ENCODE measurements around the gene GRK5.

Gene GRK5

GRCh38 chr10:119297207-119297968, 90.0 kb downstream of the GRK5 start:
- H3K4me1 ChIP-seq (ENCODE audit: control insufficient read depth, insufficient read depth, low read length): no peaks in the 10 kb centered on the region
- H3K9me3 ChIP-seq (ENCODE audit: control insufficient read depth, insufficient read depth, low read length): no peaks in the 10 kb centered on the region
- no peak overlapping the region for H3K4me3 ChIP-seq (ENCODE audit: low read depth, low read length)
- no peak overlapping the region for H3K9ac ChIP-seq (ENCODE audit: low read depth, low read length)
- H3K27me3 ChIP-seq (ENCODE audit: control insufficient read depth, insufficient read depth, low read length): no peaks in the 10 kb centered on the region
- no peaks in the 10 kb centered on the region for H3K36me3 ChIP-seq (ENCODE audit: control insufficient read depth, insufficient read depth, low read length)

GRCh38 chr10:119298810-119299209, 91.4 kb downstream of the GRK5 start:
- H3K36me3 ChIP-seq (ENCODE audit: control insufficient read depth, insufficient read depth, low read length): no peaks in the 10 kb centered on the region
- H3K4me1 ChIP-seq (ENCODE audit: control insufficient read depth, insufficient read depth, low read length): no peaks in the 10 kb centered on the region
- no peaks in the 10 kb centered on the region for H3K9me3 ChIP-seq (ENCODE audit: control insufficient read depth, insufficient read depth, low read length)
- H3K4me3 ChIP-seq (ENCODE audit: low read depth, low read length): no peak overlapping the region
- no peaks in the 10 kb centered on the region for H3K27me3 ChIP-seq (ENCODE audit: control insufficient read depth, insufficient read depth, low read length)
- H3K9ac ChIP-seq (ENCODE audit: low read depth, low read length): no peak overlapping the region

GRCh38 chr10:119299531-119299930, 92.2 kb downstream of the GRK5 start:
- no peak overlapping the region for H3K4me3 ChIP-seq (ENCODE audit: low read depth, low read length)
- H3K4me1 ChIP-seq (ENCODE audit: control insufficient read depth, insufficient read depth, low read length): no peaks in the 10 kb centered on the region
- no peak overlapping the region for H3K9ac ChIP-seq (ENCODE audit: low read depth, low read length)
- H3K27me3 ChIP-seq (ENCODE audit: control insufficient read depth, insufficient read depth, low read length): no peaks in the 10 kb centered on the region
- H3K36me3 ChIP-seq (ENCODE audit: control insufficient read depth, insufficient read depth, low read length): no peaks in the 10 kb centered on the region
- H3K9me3 ChIP-seq (ENCODE audit: control insufficient read depth, insufficient read depth, low read length): no peaks in the 10 kb centered on the region

GRCh38 chr10:119301397-119301796, 94.0 kb downstream of the GRK5 start:
- H3K27me3 ChIP-seq (ENCODE audit: control insufficient read depth, insufficient read depth, low read length): no peaks in the 10 kb centered on the region
- H3K9ac ChIP-seq (ENCODE audit: low read depth, low read length): no peak overlapping the region
- no peaks in the 10 kb centered on the region for H3K9me3 ChIP-seq (ENCODE audit: control insufficient read depth, insufficient read depth, low read length)
- no peaks in the 10 kb centered on the region for H3K4me1 ChIP-seq (ENCODE audit: control insufficient read depth, insufficient read depth, low read length)
- no peaks in the 10 kb centered on the region for H3K36me3 ChIP-seq (ENCODE audit: control insufficient read depth, insufficient read depth, low read length)
- no peak overlapping the region for H3K4me3 ChIP-seq (ENCODE audit: low read depth, low read length)

GRCh38 chr10:119302172-119302571, 94.8 kb downstream of the GRK5 start:
- H3K9ac ChIP-seq (ENCODE audit: low read depth, low read length): no peak overlapping the region
- no peaks in the 10 kb centered on the region for H3K4me1 ChIP-seq (ENCODE audit: control insufficient read depth, insufficient read depth, low read length)
- H3K9me3 ChIP-seq (ENCODE audit: control insufficient read depth, insufficient read depth, low read length): no peaks in the 10 kb centered on the region
- no peaks in the 10 kb centered on the region for H3K27me3 ChIP-seq (ENCODE audit: control insufficient read depth, insufficient read depth, low read length)
- H3K4me3 ChIP-seq (ENCODE audit: low read depth, low read length): no peak overlapping the region
- no peaks in the 10 kb centered on the region for H3K36me3 ChIP-seq (ENCODE audit: control insufficient read depth, insufficient read depth, low read length)

- Histone ChIP-seq H3K9me3 (ENCODE audit: control insufficient read depth, insufficient read depth, low read length) (no peaks in the 10 kb centered on the region), H3K4me1 (ENCODE audit: control insufficient read depth, insufficient read depth, low read length) (no peaks in the 10 kb centered on the region), H3K27me3 (ENCODE audit: control insufficient read depth, insufficient read depth, low read length) (no peaks in the 10 kb centered on the region), H3K4me3 (ENCODE audit: low read depth, low read length) (no peak overlapping the region), H3K9ac (ENCODE audit: low read depth, low read length) (no peak overlapping the region), H3K36me3 (ENCODE audit: control insufficient read depth, insufficient read depth, low read length) (no peaks in the 10 kb centered on the region)
These were observed 95.4 kb downstream of the GRK5 start for GRCh38 chr10:119302591-119303253.

- Histone ChIP-seq H3K9ac (ENCODE audit: low read depth, low read length) (no peak overlapping the region), H3K4me1 (ENCODE audit: control insufficient read depth, insufficient read depth, low read length) (no peaks in the 10 kb centered on the region), H3K36me3 (ENCODE audit: control insufficient read depth, insufficient read depth, low read length) (no peaks in the 10 kb centered on the region), H3K9me3 (ENCODE audit: control insufficient read depth, insufficient read depth, low read length) (no peaks in the 10 kb centered on the region), H3K4me3 (ENCODE audit: low read depth, low read length) (no peak overlapping the region), H3K27me3 (ENCODE audit: control insufficient read depth, insufficient read depth, low read length) (no peaks in the 10 kb centered on the region)
These were observed 96.5 kb downstream of the GRK5 start for GRCh38 chr10:119303886-119304285.

GRCh38 chr10:119304541-119304940, 97.2 kb downstream of the GRK5 start:
- Histone ChIP-seq H3K27me3 (ENCODE audit: control insufficient read depth, insufficient read depth, low read length) (no peaks in the 10 kb centered on the region), H3K36me3 (ENCODE audit: control insufficient read depth, insufficient read depth, low read length) (no peaks in the 10 kb centered on the region), H3K9me3 (ENCODE audit: control insufficient read depth, insufficient read depth, low read length) (no peaks in the 10 kb centered on the region), H3K9ac (ENCODE audit: low read depth, low read length) (no peak overlapping the region), H3K4me3 (ENCODE audit: low read depth, low read length) (no peak overlapping the region), H3K4me1 (ENCODE audit: control insufficient read depth, insufficient read depth, low read length) (no peaks in the 10 kb centered on the region)

GRCh38 chr10:119305860-119306513, 98.6 kb downstream of the GRK5 start:
- H3K27me3 ChIP-seq (ENCODE audit: control insufficient read depth, insufficient read depth, low read length): no peaks in the 10 kb centered on the region
- no peak overlapping the region for H3K4me3 ChIP-seq (ENCODE audit: low read depth, low read length)
- H3K36me3 ChIP-seq (ENCODE audit: control insufficient read depth, insufficient read depth, low read length): no peaks in the 10 kb centered on the region
- H3K9ac ChIP-seq (ENCODE audit: low read depth, low read length): no peak overlapping the region
- no peaks in the 10 kb centered on the region for H3K4me1 ChIP-seq (ENCODE audit: control insufficient read depth, insufficient read depth, low read length)
- no peaks in the 10 kb centered on the region for H3K9me3 ChIP-seq (ENCODE audit: control insufficient read depth, insufficient read depth, low read length)

- Histone ChIP-seq H3K4me1 (ENCODE audit: control insufficient read depth, insufficient read depth, low read length) (no peaks in the 10 kb centered on the region), H3K36me3 (ENCODE audit: control insufficient read depth, insufficient read depth, low read length) (no peaks in the 10 kb centered on the region), H3K4me3 (ENCODE audit: low read depth, low read length) (no peak overlapping the region), H3K9me3 (ENCODE audit: control insufficient read depth, insufficient read depth, low read length) (no peaks in the 10 kb centered on the region), H3K27me3 (ENCODE audit: control insufficient read depth, insufficient read depth, low read length) (no peaks in the 10 kb centered on the region), H3K9ac (ENCODE audit: low read depth, low read length) (no peak overlapping the region)
These were observed 99.2 kb downstream of the GRK5 start for GRCh38 chr10:119306514-119306951.

GRCh38 chr10:119306986-119307392, 99.6 kb downstream of the GRK5 start:
- Histone ChIP-seq H3K36me3 (ENCODE audit: control insufficient read depth, insufficient read depth, low read length) (no peaks in the 10 kb centered on the region), H3K9me3 (ENCODE audit: control insufficient read depth, insufficient read depth, low read length) (no peaks in the 10 kb centered on the region), H3K9ac (ENCODE audit: low read depth, low read length) (no peak overlapping the region), H3K27me3 (ENCODE audit: control insufficient read depth, insufficient read depth, low read length) (no peaks in the 10 kb centered on the region), H3K4me3 (ENCODE audit: low read depth, low read length) (no peak overlapping the region), H3K4me1 (ENCODE audit: control insufficient read depth, insufficient read depth, low read length) (no peaks in the 10 kb centered on the region)

- no peak overlapping the region for H3K9ac ChIP-seq (ENCODE audit: low read depth, low read length)
- no peaks in the 10 kb centered on the region for H3K9me3 ChIP-seq (ENCODE audit: control insufficient read depth, insufficient read depth, low read length)
- no peaks in the 10 kb centered on the region for H3K36me3 ChIP-seq (ENCODE audit: control insufficient read depth, insufficient read depth, low read length)
- H3K27me3 ChIP-seq (ENCODE audit: control insufficient read depth, insufficient read depth, low read length): no peaks in the 10 kb centered on the region
- no peaks in the 10 kb centered on the region for H3K4me1 ChIP-seq (ENCODE audit: control insufficient read depth, insufficient read depth, low read length)
- no peak overlapping the region for H3K4me3 ChIP-seq (ENCODE audit: low read depth, low read length)
These were observed 100.7 kb downstream of the GRK5 start for GRCh38 chr10:119308089-119308488.
